SK-N-SH treated with all-trans-retinoic acid at 6 μM for 48 hours (cell line): Measurements from ENCODE around the gene PBX1.

Experiments
- ATAC-seq: fragments of 200-7000 bp; cut with Tn5 transposase; 3 replicates; pipeline ENCODE4 v1.9.1; 2020; ENCODE audit warnings: mild to moderate bottlenecking, moderate library complexity
- ARNTL ChIP-seq: fragments of 450-650 bp; formaldehyde crosslinking; IDR thresholded peaks from 2 replicates; pipeline ENCODE4 v1.5.0; 2020; ENCODE audit warnings: low read depth, mild to moderate bottlenecking, moderate library complexity, borderline replicate concordance
- BACH2 ChIP-seq: fragments of 250-450 bp; sonication (Bioruptor Pico); IDR thresholded peaks from 2 replicates; pipeline ENCODE4 v1.9.0; 2021; ENCODE audit warnings: mild to moderate bottlenecking, borderline replicate concordance
- CREB5 ChIP-seq: fragments of 250-450 bp; sonication (Bioruptor Pico); IDR thresholded peaks from 2 replicates; pipeline ENCODE4 v1.5.1; 2020; ENCODE audit warnings: low read depth, mild to moderate bottlenecking, moderate library complexity
- CSDC2 ChIP-seq: fragments of 250-450 bp; sonication (Bioruptor Pico); IDR thresholded peaks from 2 replicates; pipeline ENCODE4 v1.5.0; 2020; ENCODE audit warnings: mild to moderate bottlenecking, moderate library complexity
- CSRNP3 ChIP-seq: fragments of 250-450 bp; sonication (Bioruptor Pico); IDR thresholded peaks from 2 replicates; pipeline ENCODE4 v1.5.1; 2021; ENCODE audit warnings: mild to moderate bottlenecking, moderate library complexity
- ESRRG ChIP-seq: fragments of 250-450 bp; sonication (Bioruptor Pico); IDR thresholded peaks from 2 replicates; pipeline ENCODE4 v1.6.1; 2021; ENCODE audit warnings: mild to moderate bottlenecking
- ISL1 ChIP-seq: fragments of 250-450 bp; sonication (Bioruptor Pico); IDR thresholded peaks from 2 replicates; pipeline ENCODE4 v2.1.2; 2022; ENCODE audit warnings: mild to moderate bottlenecking, moderate library complexity
- OSR1 ChIP-seq: fragments of 250-450 bp; sonication (Bioruptor Pico); IDR thresholded peaks from 2 replicates; pipeline ENCODE4 v1.8.0; 2022; ENCODE audit warnings: moderate library complexity, mild to moderate bottlenecking, inconsistent platforms
- PATZ1 ChIP-seq: fragments of 250-450 bp; sonication (Bioruptor Pico); IDR thresholded peaks from 2 replicates; pipeline ENCODE4 v1.8.0; 2020; ENCODE audit warnings: mild to moderate bottlenecking, moderate library complexity, borderline replicate concordance
- POU6F1 ChIP-seq: fragments of 250-450 bp; sonication (Bioruptor Pico); IDR thresholded peaks from 2 replicates; pipeline ENCODE4 v1.8.0; 2021; ENCODE audit warnings: low read depth, mild to moderate bottlenecking, moderate library complexity, borderline replicate concordance
- PPARA ChIP-seq: fragments of 250-450 bp; sonication (Bioruptor Pico); IDR thresholded peaks from 2 replicates; pipeline ENCODE4 v1.5.0; 2020; ENCODE audit warnings: mild to moderate bottlenecking, borderline replicate concordance
- RARB ChIP-seq: fragments of 250-450 bp; sonication (Bioruptor Pico); IDR thresholded peaks from 2 replicates; pipeline ENCODE4 v1.8.0; 2021; ENCODE audit warnings: mild to moderate bottlenecking, moderate library complexity
- SNAI2 ChIP-seq: fragments of 250-450 bp; sonication (Bioruptor Pico); IDR thresholded peaks from 2 replicates; pipeline ENCODE4 v1.5.0; 2020; ENCODE audit warnings: mild to moderate bottlenecking, moderate library complexity
- TCF4 ChIP-seq: fragments of 250-450 bp; sonication (Bioruptor Pico); IDR thresholded peaks from 2 replicates; pipeline ENCODE4 v1.8.0; 2021; ENCODE audit warnings: mild to moderate bottlenecking, moderate library complexity, borderline replicate concordance
- TOX ChIP-seq: fragments of 250-450 bp; sonication (Bioruptor Pico); IDR thresholded peaks from 2 replicates; pipeline ENCODE4 v1.8.0; 2021; ENCODE audit warnings: mild to moderate bottlenecking, moderate library complexity, borderline replicate concordance
- TSHZ2 ChIP-seq: fragments of 250-450 bp; sonication (Bioruptor Pico); IDR thresholded peaks from 2 replicates; pipeline ENCODE4 v1.5.0; 2020; ENCODE audit warnings: mild to moderate bottlenecking, moderate library complexity
- ZC3H10 ChIP-seq: fragments of 250-450 bp; sonication (Bioruptor Pico); IDR thresholded peaks from 2 replicates; pipeline ENCODE4 v1.5.1; 2021; ENCODE audit warnings: mild to moderate bottlenecking, moderate library complexity
- ZFP3 ChIP-seq: fragments of 250-450 bp; sonication (Bioruptor Pico); IDR thresholded peaks from 2 replicates; pipeline ENCODE4 v1.5.0; 2020; ENCODE audit warnings: mild to moderate bottlenecking, moderate library complexity
- ZFP30 ChIP-seq: fragments of 450-650 bp; formaldehyde crosslinking; IDR thresholded peaks from 2 replicates; pipeline ENCODE4 v1.5.0; 2022; ENCODE audit warnings: mild to moderate bottlenecking, moderate library complexity
- ZNF565 ChIP-seq: fragments of 450-650 bp; formaldehyde crosslinking; conservative IDR thresholded peaks from 2 replicates; pipeline ENCODE4 v1.5.0; 2020; ENCODE audit warnings: low read depth, mild to moderate bottlenecking, moderate library complexity
- ZNF70 ChIP-seq: fragments of 450-650 bp; formaldehyde crosslinking; IDR thresholded peaks from 2 replicates; pipeline ENCODE4 v1.5.0; 2020; ENCODE audit warnings: mild to moderate bottlenecking, moderate library complexity
- ZNF8 ChIP-seq: fragments of 450-650 bp; formaldehyde crosslinking; IDR thresholded peaks from 2 replicates; pipeline ENCODE4 v1.5.0; 2020; ENCODE audit warnings: mild to moderate bottlenecking, moderate library complexity

The PBX1 gene

GRCh38 chr1:164780111-164780812 lies 221.3 kb downstream of the PBX1 start (continued):
- TF ChIP-seq PPARA (CRISPR knock-in tag) = no peak

- ATAC-seq = peak; percentile 85
- no peak for TF ChIP-seq TOX (CRISPR knock-in tag)
- TF ChIP-seq ZNF565 (CRISPR knock-in tag) = no peak
- TF ChIP-seq OSR1 (CRISPR knock-in tag) = no peak
- no peak for TF ChIP-seq POU6F1 (CRISPR knock-in tag)
- no peak for TF ChIP-seq ESRRG (CRISPR knock-in tag)
- no peak for TF ChIP-seq ZC3H10 (CRISPR knock-in tag)
- TF ChIP-seq CSRNP3 (CRISPR knock-in tag) = no peak
- no peak for TF ChIP-seq ZFP3 (CRISPR knock-in tag)
- TF ChIP-seq ARNTL (CRISPR knock-in tag) = no peak
- TF ChIP-seq PPARA (CRISPR knock-in tag) = no peak
These were observed 221.9 kb downstream of the PBX1 start for GRCh38 chr1:164780863-164781262.

- no peak for TF ChIP-seq ZNF565 (CRISPR knock-in tag)
- TF ChIP-seq SNAI2 (CRISPR knock-in tag) = no peak
- TF ChIP-seq TOX (CRISPR knock-in tag) = no peak
- TF ChIP-seq CREB5 (CRISPR knock-in tag) = no peak
- no peak for TF ChIP-seq TCF4 (CRISPR knock-in tag)
- no peak for TF ChIP-seq BACH2 (CRISPR knock-in tag)
- no peak for TF ChIP-seq RARB
- no peak for TF ChIP-seq ZNF70 (CRISPR knock-in tag)
- no peak for TF ChIP-seq ISL1
- TF ChIP-seq ZNF8 = no peak
- no peak for TF ChIP-seq OSR1 (CRISPR knock-in tag)
- TF ChIP-seq ARNTL (CRISPR knock-in tag) = no peak
- no peak for TF ChIP-seq CSDC2
- no peak for TF ChIP-seq ZFP30 (CRISPR knock-in tag)
- TF ChIP-seq PPARA (CRISPR knock-in tag) = no peak
- TF ChIP-seq TSHZ2 (CRISPR knock-in tag) = no peak
- TF ChIP-seq PATZ1 (CRISPR knock-in tag) = no peak
- no peak for TF ChIP-seq ESRRG (CRISPR knock-in tag)
- TF ChIP-seq, all 23 proteins: peak for 0
- ATAC-seq = no peak
These were observed 223.0 kb downstream of the PBX1 start for GRCh38 chr1:164781972-164782371.
